ENCODE data around the gene RHOBTB3.
"Not testable (repeated sequence)": the region's sequence is repeated elsewhere in the genome, so short reads cannot be mapped to it uniquely, and the experiment has no call there.

Gene RHOBTB3

DNA sequence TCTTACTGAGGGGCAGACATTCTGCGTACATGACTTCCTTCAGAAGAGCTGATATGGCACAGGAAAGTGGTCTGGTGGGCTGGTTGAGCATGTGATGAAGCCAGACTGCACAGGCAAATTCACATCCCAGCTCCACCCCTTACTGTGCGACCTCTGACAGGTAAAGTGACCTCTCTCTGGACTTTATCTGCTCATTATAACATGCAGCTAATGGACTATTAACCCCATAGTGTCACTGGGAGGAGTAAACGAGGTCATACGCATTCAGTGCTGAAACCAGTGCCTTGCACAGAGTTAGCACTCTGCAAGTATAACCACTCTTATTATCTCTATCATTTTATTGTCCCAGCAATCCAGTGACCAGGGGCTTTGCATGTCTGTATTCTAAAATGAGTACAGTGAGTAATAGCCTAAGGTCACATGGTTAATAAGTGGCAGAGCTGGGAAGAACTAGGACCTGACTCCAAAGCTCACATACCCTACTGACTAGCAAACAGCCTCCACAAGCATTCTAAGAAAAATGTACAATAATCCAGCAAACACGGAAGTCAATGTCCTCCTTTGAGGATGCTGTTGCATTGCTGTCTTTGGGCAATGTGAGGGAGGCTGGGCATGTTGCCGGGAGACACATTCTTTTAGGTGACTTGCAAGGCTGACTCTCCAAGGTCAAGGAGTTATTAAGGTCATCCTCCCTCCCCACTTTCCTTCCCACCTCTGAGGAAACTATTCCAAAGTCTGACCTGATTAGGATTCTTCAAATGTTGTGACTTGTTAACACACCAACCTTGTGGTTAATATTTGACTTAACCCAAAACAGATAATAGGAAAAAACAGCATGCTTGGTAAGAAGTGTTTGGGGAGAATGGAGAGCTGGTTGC lies 72.4 kb downstream of the RHOBTB3 start:
- no peak for DNase-seq

DNA sequence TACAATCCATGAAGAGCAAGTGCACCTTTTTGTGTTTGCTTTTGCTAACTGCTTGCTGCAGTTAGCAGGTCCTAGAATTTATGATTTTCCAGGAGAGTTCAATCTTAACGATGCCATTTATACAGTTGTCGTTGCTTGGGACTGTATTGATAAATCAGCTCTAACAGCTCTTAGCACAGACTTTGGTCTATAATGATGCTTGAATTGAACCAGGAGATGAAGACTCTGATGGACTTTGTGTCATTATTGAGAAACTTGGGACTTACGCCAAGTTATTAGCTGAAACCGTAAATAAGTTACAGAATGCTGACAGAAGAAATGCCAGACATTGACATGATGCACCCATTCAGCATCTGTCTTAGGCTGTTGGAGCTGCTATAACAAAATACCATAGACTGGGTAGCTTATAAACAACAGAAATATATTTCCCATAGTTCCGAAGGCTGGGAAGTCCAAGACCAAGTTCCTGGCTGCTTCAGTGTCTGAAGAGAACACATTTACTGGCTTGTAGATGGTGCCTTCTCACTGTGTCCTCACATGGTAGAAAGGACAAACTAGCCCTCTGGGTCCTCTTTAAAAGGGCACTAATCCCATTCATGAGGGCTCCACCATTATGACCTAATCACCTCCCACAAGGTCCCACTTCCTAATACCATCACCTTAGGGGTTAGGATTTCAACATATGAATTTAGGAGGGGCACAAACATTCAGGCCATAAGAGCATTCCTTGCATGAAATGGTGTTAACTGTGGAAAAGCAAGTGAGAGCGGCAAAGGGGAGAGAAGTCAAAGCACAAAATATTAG lies 73.8 kb downstream of the RHOBTB3 start:
- no peak for DNase-seq

DNA sequence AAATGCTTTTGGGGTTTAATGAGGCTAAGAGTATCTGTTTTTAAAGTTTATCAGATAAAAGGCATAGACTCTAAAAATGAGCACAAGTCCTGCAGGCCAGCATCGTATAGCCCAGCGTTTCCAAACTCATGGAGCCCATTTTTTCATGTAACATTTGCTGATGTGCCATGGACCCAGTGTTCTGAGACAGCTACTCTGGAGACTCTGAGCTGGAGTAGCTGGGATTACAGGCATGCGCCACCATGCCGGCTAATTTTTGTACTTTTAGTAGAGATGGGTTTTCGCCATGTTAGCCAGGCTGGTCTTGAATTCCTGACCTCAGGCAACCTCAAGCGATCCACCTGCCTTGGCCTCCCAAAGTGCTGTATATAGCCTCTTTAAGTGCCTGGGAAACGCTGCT lies 75.6 kb downstream of the RHOBTB3 start:
- no peak for DNase-seq

DNA sequence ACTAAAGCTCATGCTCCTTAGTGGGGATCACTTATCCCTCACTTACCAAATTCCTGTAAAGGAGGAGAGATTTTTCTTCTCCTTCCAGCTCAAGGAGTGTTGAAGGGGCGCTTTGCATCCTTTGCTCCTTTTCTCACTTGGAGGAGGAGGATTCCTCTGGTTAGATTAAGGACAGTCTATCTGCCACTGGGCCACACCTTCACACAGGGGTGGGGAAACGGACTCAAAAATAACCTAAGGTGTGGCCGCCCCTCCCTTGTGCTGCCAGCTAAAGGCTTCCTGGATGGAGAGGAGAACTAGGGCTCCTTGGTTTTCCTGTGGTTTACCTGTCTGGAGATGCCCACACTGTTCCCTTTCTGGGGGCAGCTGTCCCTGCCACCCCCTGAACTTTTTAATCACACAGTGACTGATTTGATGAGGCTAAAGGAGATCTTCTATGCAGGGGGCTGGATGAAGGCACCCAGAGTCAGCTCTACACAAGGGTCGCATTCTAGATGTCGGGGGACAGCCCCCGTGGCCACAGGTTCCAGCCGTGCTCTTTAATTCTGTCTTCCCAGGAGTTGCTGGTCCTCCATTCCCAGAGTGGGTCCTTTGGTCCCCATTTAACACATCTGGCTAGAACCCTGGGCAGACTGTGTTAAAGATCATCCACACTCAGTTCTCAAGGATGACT lies 77.0 kb downstream of the RHOBTB3 start:
- DNase-seq: no peak

- peak; percentile 75 for DNase-seq
Observed at GRCh38 chr5:95808686-95809413, 77.7 kb downstream of the RHOBTB3 start.

DNA sequence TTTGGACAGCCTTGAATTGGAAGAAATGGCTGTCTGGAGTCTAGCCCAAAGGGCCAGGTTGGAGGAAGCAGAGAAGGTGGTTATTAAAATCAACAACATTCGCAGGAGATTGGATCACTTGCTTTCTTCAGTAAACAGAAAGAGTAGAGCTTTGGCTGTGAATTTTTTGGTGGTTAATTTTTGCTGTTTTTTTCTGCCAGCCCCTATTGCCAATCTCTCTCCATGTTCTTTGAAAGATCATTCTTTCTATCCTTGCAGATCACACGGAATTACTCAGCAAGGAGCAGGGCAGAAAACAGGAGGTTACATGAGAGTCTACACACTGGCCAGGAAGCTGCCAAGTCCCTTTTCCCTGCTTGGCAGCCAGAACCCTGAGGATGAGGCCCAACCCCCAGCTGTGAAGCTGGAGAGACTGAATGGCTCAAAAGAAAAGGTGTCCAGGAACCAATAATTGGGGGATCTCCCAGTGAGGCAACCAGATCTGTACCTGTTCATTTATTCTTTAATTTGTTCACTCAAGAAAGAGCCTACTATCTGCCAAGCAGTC lies 78.4 kb downstream of the RHOBTB3 start:
- DNase-seq: no peak

- DNase-seq: no peak
Observed at GRCh38 chr5:95810305-95811125, 79.4 kb downstream of the RHOBTB3 start.

- not testable (repeated sequence) for DNase-seq
Observed at GRCh38 chr5:95811126-95811423, 79.9 kb downstream of the RHOBTB3 start.

DNA sequence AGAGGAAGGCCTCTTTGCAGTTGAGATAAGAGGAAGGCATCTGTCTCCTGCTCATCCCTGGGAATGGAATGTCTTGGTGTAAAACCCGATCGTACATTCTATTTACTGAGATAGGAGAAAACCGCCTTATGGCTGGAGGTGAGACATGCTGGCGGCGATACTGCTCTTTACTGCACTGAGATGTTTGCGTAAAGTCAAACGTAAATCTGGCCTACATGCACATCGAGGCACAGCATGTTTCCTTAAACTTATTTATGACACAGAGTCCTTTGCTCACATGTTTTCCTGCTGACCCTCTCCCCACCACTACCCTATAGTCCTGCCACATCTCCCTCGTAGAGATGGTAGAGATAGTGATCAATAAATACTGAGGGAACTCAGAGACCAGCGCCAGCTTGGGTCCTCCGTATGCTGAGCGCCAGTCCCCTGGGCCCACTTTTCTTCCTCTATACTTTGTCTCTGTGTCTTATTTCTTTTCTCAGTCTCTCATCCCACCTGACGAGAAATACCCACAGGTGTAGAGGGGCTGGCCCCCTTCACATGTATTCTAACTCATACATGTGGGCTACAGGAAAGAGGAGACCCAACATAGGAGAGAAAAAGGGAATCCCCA lies 80.4 kb downstream of the RHOBTB3 start:
- DNase-seq: not testable (repeated sequence)

GRCh38 chr5:95812074-95812471 lies 80.9 kb downstream of the RHOBTB3 start:
- peak; percentile 28 for DNase-seq

DNA sequence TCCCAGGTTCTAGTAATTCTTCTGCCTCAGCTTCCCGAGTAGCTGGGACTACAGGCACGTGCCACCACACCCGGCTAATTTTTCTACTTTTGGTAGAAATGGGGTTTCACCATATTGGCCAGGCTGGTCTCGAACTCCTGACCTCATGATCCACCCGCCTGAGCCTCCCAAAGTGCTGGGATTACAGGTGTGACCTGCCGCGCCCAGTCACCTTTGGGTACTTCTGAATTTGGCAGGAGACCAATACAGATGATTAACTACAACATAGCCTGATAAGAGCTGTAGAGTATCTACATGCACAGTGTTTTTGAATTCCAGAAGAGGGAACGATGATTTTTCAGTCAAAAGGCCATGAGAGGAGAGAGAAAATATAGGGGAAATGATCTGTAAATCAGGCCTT lies 81.9 kb downstream of the RHOBTB3 start:
- not testable (repeated sequence) for DNase-seq

DNA sequence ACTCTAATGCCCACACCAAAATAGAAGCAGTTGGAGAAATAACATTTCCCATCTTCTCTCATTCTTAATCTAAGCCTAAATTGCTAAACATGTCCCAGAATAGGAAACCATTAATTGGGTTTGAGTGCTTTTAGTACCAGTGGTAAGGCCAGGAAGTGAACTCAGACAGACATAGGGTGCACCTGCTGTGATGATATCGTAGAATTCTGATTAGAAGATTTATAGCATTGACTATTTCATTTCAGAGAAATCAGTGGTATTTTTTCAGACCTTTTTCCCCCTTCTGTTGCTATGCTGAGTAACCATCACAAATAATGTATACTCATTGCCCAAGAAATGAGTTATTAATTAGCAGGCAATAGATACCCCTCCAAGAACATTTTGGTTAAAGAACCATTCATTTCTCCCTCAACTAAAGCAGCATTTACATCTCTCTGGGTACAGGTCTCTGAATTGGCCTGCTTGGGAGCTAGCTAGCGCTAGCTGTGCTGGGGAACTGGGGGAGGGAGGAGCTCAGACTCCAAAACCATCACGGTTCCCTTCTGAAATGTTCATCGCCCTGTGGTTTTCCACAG lies 84.1 kb downstream of the RHOBTB3 start:
- DNase-seq: no peak

DNA sequence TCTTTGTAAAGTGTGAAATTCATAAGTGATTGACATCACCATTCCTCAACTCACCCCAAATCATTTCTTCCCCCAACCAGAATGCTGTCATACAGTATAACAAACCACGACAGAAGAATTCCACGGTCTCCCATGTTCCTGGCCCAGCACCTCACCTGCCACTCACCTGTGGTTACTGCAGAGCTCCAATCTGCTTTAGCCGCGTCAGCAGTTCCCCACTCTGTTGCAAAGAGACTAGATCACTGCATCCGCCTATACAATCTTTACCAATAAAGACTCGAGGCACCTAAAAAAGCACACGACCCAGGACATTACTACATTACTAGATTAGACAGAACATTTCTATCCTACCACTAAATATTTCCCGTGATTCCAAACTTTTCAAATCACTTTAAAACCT lies 85.2 kb downstream of the RHOBTB3 start:
- DNase-seq: no peak

DNA sequence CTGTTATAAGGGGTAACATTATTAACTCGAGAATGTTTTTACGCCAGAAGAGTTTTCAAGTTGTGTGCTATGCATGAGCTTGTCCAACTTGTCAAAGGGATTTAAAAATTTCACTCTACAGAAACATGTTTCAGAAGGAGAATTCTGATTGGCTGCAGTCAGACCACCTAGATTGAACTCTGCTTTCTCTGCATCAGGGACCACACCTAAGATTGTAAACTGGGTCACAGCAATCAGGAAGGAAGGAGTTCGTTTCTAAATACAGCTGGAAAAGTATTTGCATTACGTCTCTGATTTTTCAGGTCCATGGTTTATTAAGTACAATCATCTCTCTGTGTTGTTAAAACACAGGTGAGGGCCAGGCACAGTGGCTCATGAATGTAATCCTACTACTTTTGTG lies 85.6 kb downstream of the RHOBTB3 start:
- DNase-seq: no peak

GRCh38 chr5:95817430-95817829 lies 86.3 kb downstream of the RHOBTB3 start:
- DNase-seq: peak; percentile 59

DNA sequence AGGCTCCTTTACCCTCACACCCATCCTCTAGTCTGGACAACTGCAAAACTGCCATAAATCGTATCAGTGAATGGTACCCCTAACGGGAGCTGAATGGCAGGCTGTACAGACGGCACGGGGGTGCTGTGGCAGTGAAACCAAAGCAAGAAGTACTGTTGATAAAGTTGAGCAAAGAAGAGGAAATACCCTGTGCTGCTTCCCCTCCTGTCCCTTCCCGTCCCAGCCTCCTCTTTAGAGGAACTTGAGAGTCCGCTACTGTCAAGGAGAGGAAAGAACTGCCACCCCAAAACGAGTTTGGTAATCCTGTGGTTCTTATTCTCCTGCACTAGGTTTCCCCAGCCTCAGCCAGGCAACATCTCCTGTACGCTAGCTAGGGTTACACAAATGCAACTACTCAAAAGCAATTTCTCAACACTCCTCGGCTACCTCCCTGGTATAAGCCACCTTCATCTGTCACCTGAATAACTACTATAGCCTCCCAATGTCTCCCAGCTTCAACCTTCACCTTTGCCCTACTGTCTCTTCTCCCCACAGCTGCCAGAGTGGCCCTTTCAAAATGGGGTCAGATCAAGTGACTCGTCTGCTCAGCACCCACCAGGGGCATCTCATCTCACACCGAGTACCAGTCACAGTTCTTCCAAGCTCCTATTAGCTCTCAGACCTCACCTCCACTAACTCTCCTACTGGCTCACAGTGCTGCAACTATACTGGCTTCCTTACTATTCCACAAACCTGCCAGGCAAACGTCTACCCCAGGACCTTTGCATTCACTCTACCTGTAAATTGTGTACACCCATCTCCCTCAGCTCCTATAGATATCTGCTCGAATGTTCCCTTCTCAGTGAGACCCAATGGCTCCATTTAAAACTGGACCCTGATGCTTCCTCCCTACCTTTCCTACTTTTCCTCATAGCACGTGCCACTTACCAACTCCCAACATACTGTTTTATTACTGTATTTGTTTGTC lies 87.3 kb downstream of the RHOBTB3 start:
- peak; percentile 38 for DNase-seq

- no peak for DNase-seq
Observed at GRCh38 chr5:95821110-95822021, 90.2 kb downstream of the RHOBTB3 start.

GRCh38 chr5:95822043-95822541 lies 91.0 kb downstream of the RHOBTB3 start:
- DNase-seq: peak; percentile 41

Measured in activated naive CD4-positive, alpha-beta T cell treated with Interleukin-2 at 50 U/mL for 16 hours (primary cell).